HEK293 (cell line): ENCODE data around the gene LAMTOR2.

Experiments used
- AEBP2 ChIP-seq: fragments of 450-650 bp; formaldehyde crosslinking; IDR thresholded peaks from 2 replicates; pipeline ENCODE4 v1.5.1; 2016; ENCODE audit warnings: missing biosample characterization, missing genetic modification characterization, borderline replicate concordance
- CTCF ChIP-seq: fragments of 450-650 bp; formaldehyde crosslinking; IDR thresholded peaks from 2 replicates; pipeline ENCODE4 v1.5.1; 2016; ENCODE audit warnings: missing biosample characterization, missing genetic modification characterization
- GFI1B ChIP-seq: fragments of 450-650 bp; formaldehyde crosslinking; IDR thresholded peaks from 2 replicates; pipeline ENCODE4 v1.5.1; 2016; ENCODE audit warnings: missing biosample characterization, missing genetic modification characterization
- GLI4 ChIP-seq: fragments of 450-650 bp; formaldehyde crosslinking; IDR thresholded peaks from 2 replicates; pipeline ENCODE4 v1.5.1; 2016; ENCODE audit warnings: missing biosample characterization, missing genetic modification characterization
- GLIS1 ChIP-seq: fragments of 450-650 bp; formaldehyde crosslinking; IDR thresholded peaks from 2 replicates; pipeline ENCODE4 v1.5.1; 2016; ENCODE audit warnings: missing biosample characterization, missing genetic modification characterization
- HOXA7 ChIP-seq: sonication (generic); formaldehyde crosslinking; IDR thresholded peaks from 2 replicates; pipeline ENCODE4 v1.8.1; 2022; ENCODE audit warnings: missing genetic modification reagents, borderline replicate concordance
- KLF16 ChIP-seq: fragments of 450-650 bp; formaldehyde crosslinking; IDR thresholded peaks from 2 replicates; pipeline ENCODE4 v1.5.1; 2017; ENCODE audit warnings: missing biosample characterization, missing genetic modification characterization
- KLF8 ChIP-seq: fragments of 450-650 bp; formaldehyde crosslinking; IDR thresholded peaks from 2 replicates; pipeline ENCODE4 v1.5.1; 2016; ENCODE audit warnings: missing biosample characterization, missing genetic modification characterization
- SCRT1 ChIP-seq: fragments of 450-650 bp; formaldehyde crosslinking; IDR thresholded peaks from 2 replicates; pipeline ENCODE4 v1.5.1; 2016; ENCODE audit warnings: missing biosample characterization, missing genetic modification characterization, borderline replicate concordance
- SCRT2 ChIP-seq: fragments of 450-650 bp; formaldehyde crosslinking; IDR thresholded peaks from 2 replicates; pipeline ENCODE4 v1.5.1; 2016; ENCODE audit warnings: missing biosample characterization, missing genetic modification characterization
- SP7 ChIP-seq: fragments of 450-650 bp; formaldehyde crosslinking; IDR thresholded peaks from 2 replicates; pipeline ENCODE4 v1.5.1; 2016; ENCODE audit warnings: missing biosample characterization, missing genetic modification characterization
- ZBTB11 ChIP-seq: fragments of 450-650 bp; formaldehyde crosslinking; conservative IDR thresholded peaks from 2 replicates; pipeline ENCODE4 v1.5.1; 2016; ENCODE audit warnings: low read depth, missing biosample characterization, missing genetic modification characterization
- ZBTB17 ChIP-seq: fragments of 450-650 bp; formaldehyde crosslinking; IDR thresholded peaks from 2 replicates; pipeline ENCODE4 v1.5.1; 2016; ENCODE audit warnings: missing biosample characterization, missing genetic modification characterization
- ZBTB44 ChIP-seq: fragments of 450-650 bp; IDR thresholded peaks from 2 replicates; pipeline ENCODE4 v1.5.1; 2018; ENCODE audit warnings: missing biosample characterization, mild to moderate bottlenecking, missing genetic modification characterization
- ZEB2 ChIP-seq: fragments of 450-650 bp; formaldehyde crosslinking; IDR thresholded peaks from 2 replicates; pipeline ENCODE4 v1.5.1; 2016; ENCODE audit warnings: missing biosample characterization, missing genetic modification characterization
- ZFHX2 ChIP-seq: fragments of 450-650 bp; formaldehyde crosslinking; conservative IDR thresholded peaks from 2 replicates; pipeline ENCODE4 v1.5.1; 2016; ENCODE audit warnings: missing biosample characterization, missing genetic modification characterization
- ZFP37 ChIP-seq: fragments of 450-650 bp; formaldehyde crosslinking; IDR thresholded peaks from 2 replicates; pipeline ENCODE4 v1.5.1; 2016; ENCODE audit warnings: missing biosample characterization, missing genetic modification characterization
- ZNF114 ChIP-seq: fragments of 450-650 bp; formaldehyde crosslinking; IDR thresholded peaks from 2 replicates; pipeline ENCODE4 v1.5.0; 2017; ENCODE audit warnings: missing biosample characterization, missing genetic modification characterization
- ZNF2 ChIP-seq: fragments of 450-650 bp; formaldehyde crosslinking; IDR thresholded peaks from 2 replicates; pipeline ENCODE4 v1.5.1; 2016; ENCODE audit warnings: missing biosample characterization, missing genetic modification characterization
- ZNF211 ChIP-seq: fragments of 450-650 bp; formaldehyde crosslinking; IDR thresholded peaks from 2 replicates; pipeline ENCODE4 v1.5.1; 2016; ENCODE audit warnings: low read depth, missing biosample characterization, missing genetic modification characterization
- ZNF221 ChIP-seq: fragments of 450-650 bp; formaldehyde crosslinking; IDR thresholded peaks from 2 replicates; pipeline ENCODE4 v1.5.1; 2017; ENCODE audit warnings: missing biosample characterization, missing genetic modification characterization, borderline replicate concordance
- ZNF311 ChIP-seq: fragments of 450-650 bp; formaldehyde crosslinking; IDR thresholded peaks from 2 replicates; pipeline ENCODE4 v1.5.1; 2017; ENCODE audit warnings: missing biosample characterization, missing genetic modification characterization, borderline replicate concordance
- ZNF426 ChIP-seq: fragments of 450-650 bp; formaldehyde crosslinking; IDR thresholded peaks from 2 replicates; pipeline ENCODE4 v1.5.1; 2017; ENCODE audit warnings: missing biosample characterization, missing genetic modification characterization, mild to moderate bottlenecking, inconsistent platforms, moderate library complexity
- ZNF473 ChIP-seq: fragments of 450-650 bp; formaldehyde crosslinking; IDR thresholded peaks from 2 replicates; pipeline ENCODE4 v1.5.1; 2017; ENCODE audit warnings: missing biosample characterization, missing genetic modification characterization
- ZNF561 ChIP-seq: fragments of 450-650 bp; IDR thresholded peaks from 2 replicates; pipeline ENCODE4 v1.5.1; 2018; ENCODE audit warnings: missing biosample characterization, missing genetic modification characterization, borderline replicate concordance
- ZNF623 ChIP-seq: fragments of 450-650 bp; formaldehyde crosslinking; IDR thresholded peaks from 2 replicates; pipeline ENCODE4 v1.5.1; 2016; ENCODE audit warnings: missing biosample characterization, missing genetic modification characterization
- ZNF654 ChIP-seq: fragments of 450-650 bp; formaldehyde crosslinking; IDR thresholded peaks from 2 replicates; pipeline ENCODE4 v1.5.1; 2016; ENCODE audit warnings: low read depth, missing biosample characterization, missing genetic modification characterization
- ZNF664 ChIP-seq: fragments of 450-650 bp; formaldehyde crosslinking; IDR thresholded peaks from 2 replicates; pipeline ENCODE4 v1.5.1; 2016; ENCODE audit warnings: missing biosample characterization, missing genetic modification characterization
- ZNF707 ChIP-seq: fragments of 450-650 bp; formaldehyde crosslinking; IDR thresholded peaks from 2 replicates; pipeline ENCODE4 v1.5.1; 2016; ENCODE audit warnings: missing biosample characterization, missing genetic modification characterization
- ZNF843 ChIP-seq: fragments of 450-650 bp; formaldehyde crosslinking; IDR thresholded peaks from 2 replicates; pipeline ENCODE4 v1.5.1; 2016; ENCODE audit warnings: missing biosample characterization, missing genetic modification characterization
- ZXDB ChIP-seq: fragments of 450-650 bp; formaldehyde crosslinking; IDR thresholded peaks from 2 replicates; pipeline ENCODE4 v1.5.1; 2016; ENCODE audit warnings: missing biosample characterization, missing genetic modification characterization

Gene LAMTOR2

GRCh38 chr1:156052862-156053767, 1.5 kb upstream of the LAMTOR2 start (continued):
- TF ChIP-seq ZNF426 (no peak), GLIS1 (tag by site-specific recombination) (peak; percentile 59; the same call in 1 of the 2 replicates), KLF16 (tag by site-specific recombination) (peak; percentile 78), AEBP2 (tag by site-specific recombination) (no peak), ZNF707 (tag by site-specific recombination) (no peak), KLF8 (0 out of 2 replicates have a peak, but pooled peaks have one; percentile 21), ZNF114 (tag by site-specific recombination) (no peak), ZNF664 (peak; percentile 100), ZNF623 (peak; percentile 60), SP7 (peak; percentile 55), SCRT1 (tag by site-specific recombination) (peak; percentile 39; the same call in 1 of the 2 replicates), GLI4 (no peak), SCRT2 (peak; percentile 82), HOXA7 (no peak), ZNF561 (tag by site-specific recombination) (0 out of 2 replicates have a peak, but pooled peaks have one; percentile 23), ZFP37 (tag by site-specific recombination) (peak; percentile 66; the same call in 1 of the 2 replicates), ZNF221 (tag by site-specific recombination) (no peak), ZEB2 (tag by site-specific recombination) (no peak), ZNF211 (tag by site-specific recombination) (no peak), ZXDB (tag by site-specific recombination) (peak; percentile 31; the same call in 1 of the 2 replicates), ZNF2 (tag by site-specific recombination) (no peak), ZBTB17 (tag by site-specific recombination) (peak; percentile 72), ZFHX2 (tag by site-specific recombination) (peak; percentile 77), ZBTB11 (tag by site-specific recombination) (no peak; the same call in 1 of the 2 replicates), ZNF654 (tag by site-specific recombination) (no peak), CTCF (peak; percentile 91), ZNF473 (tag by site-specific recombination) (no peak), ZNF311 (no peak), GFI1B (tag by site-specific recombination) (0 out of 2 replicates have a peak, but pooled peaks have one; percentile 5), ZNF843 (tag by site-specific recombination) (no peak), ZBTB44 (tag by site-specific recombination) (no peak)
